C1 segment of cervical spinal cord (tissue), 14 donors: Measurements from ENCODE around the gene LGALS13.

Experiments used
- DNase-seq, 14 donors: peaks; one replicate each; lab custom pipeline; 2025; lab: John Stamatoyannopoulos, UW

LGALS13 gene, protein sequence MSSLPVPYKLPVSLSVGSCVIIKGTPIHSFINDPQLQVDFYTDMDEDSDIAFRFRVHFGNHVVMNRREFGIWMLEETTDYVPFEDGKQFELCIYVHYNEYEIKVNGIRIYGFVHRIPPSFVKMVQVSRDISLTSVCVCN

DNA sequence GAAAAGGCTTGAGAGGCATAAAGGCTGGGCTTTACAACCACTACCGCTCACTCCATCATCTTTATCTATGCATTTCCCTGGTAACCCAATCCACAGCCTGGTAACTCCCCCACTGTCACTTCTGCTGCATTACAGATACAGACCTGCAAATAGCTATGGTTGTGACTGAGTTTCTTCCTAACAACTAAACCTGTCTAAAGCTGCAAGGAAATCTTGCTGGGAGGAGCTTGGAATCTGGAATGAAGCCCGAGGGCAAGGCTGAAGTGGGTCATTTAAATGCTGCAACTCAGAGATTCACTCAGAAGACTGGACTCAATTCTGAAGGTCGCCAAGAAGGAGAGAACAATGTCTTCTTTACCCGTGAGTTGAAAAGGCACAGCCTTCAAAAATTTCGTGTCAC is at the start of gene LGALS13:
Gene LGALS13 (plus strand): TSS at position 301 of the 400 bp plus-strand sequence. CDS start 45 bp downstream, at position 346.
- no peak for DNase-seq

DNA sequence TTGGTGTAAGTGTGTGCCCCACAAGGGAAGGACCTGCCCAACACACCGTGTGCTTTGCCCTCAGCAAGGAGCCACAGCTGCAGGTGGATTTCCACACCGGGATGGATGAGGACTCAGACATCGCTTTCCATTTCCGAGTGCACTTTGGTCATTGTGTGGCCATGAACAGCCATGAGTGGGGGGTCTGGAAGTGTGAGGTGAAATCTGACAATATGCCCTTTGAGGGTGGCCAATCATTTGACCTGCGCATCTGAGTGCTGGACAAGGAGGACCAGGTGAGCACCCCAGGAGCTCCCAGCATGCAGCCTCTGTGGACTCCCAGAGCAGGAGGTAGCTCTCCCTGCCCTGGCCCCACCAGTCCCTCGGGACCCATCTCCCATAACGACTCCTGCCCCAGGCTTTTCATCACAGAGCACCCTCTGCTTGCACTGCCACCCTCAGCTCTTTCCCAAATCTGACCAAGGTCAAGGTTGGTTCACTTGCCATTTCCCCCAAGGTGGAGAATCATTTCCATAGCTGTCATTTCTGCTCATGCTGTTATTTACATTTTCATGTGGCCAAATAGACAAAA is 49.2 kb upstream of the LGALS13 start:
- no peak for DNase-seq

DNA sequence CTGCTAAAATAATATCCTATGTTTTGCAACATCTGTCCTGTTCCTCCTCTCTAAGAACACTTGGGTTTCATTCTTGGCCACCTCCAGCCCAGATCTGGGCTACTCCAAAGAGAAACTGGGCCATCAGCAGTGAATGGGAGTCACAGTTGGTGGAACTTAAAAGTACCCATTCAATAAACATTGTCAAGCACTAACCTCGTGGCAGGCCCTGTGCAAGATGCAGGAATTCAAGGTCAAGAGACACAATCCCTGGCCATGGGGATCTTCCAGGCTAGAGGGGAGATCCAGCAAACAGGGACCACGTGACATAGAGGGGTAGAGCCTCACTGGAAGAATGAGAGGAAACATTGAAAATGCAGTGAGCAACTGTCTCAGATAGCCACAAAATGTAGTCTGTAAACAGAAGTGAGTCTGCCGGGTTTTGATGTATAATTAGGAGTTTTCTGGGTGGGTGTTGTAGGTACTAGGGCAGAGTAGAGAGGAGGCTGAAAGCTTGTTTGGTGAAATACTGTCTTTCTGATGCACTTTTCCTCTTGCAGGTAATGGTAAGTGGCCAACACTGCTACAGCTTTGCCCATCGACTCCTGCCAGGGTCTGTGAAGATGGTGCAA is 47.5 kb upstream of the LGALS13 start:
- no peak for DNase-seq

DNA sequence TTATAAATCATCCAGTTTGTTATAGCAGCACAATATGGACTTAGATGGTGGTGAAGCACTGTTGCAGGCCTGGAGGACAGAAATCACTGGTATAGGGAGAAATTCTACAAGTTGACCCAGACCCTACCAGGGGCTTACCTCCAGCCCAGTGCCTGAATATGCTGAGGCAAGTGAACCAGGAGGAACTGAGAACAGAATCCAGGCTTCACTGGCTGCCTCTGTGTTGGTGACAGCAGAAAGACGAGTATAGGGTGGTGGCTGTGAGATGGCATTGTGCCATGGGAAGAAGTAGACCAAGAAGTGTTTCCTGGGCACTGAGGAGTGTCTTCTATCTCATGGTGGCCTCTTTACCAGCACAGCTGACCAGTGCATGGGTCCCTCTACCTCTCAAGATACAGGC is 46.4 kb upstream of the LGALS13 start:
- DNase-seq, result peak in 1 of 14 donors; percentile 10

DNA sequence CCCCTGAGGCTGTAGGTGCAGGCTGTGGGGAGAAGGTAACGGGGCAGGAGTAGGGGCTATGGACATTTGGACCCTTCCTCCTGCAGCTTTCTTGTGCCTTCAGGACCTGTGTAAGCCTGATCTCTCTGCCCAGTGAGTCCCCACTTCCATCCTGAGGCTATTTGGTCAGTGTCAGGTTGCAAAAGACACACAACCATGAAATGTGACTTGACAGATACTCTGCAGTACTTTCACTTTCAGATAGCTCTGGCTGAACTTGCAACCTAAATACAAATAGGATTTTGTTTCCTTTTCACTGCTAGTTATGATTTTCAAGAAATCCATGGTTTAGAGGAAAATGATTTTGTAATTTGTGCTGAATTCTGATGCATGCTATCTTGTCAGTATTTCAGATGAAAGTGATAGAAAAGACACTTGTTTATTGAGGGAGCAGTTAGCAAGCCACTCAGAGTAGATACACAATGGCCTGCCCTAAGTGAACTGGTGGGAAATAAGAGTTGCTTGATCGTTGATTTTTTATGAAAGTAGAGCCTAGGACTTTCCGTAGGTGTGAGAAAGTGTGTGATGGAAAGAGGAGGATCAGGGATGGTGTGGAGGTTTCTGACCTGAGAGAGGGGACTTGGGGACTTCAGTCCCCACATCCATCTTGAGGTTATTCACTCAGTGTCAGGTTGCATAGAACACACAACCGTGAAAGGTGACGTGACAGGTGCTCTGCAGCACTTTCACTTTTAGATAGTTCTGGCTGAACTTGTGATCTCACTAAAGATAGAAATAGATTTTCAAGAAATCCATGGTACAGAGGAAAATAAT is 44.3 kb upstream of the LGALS13 start:
- DNase-seq, result no peak

DNA sequence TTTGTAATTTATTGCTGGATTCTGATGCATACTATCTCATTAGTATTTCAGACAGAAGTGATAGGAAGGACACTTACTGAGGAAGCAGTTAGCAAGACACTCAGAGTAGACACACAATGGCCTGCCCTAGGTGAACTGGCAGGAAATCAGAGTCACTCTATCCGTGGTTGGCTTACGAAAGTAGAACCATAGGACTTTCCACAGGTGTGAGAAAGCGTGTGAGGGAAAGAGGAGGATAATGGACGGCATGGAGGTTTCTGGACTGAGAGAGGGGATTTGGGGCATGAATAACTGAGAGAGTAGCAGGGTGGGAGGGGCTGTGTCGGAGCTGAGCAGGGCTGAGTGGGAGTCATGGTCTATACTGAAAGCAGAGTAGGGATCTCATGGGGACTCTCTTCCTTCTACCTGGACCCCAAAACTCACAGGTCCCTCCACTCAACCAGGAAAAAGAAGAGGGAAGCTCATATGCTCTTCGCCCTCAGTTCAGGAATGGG is 43.7 kb upstream of the LGALS13 start:
- DNase-seq, result no peak

DNA sequence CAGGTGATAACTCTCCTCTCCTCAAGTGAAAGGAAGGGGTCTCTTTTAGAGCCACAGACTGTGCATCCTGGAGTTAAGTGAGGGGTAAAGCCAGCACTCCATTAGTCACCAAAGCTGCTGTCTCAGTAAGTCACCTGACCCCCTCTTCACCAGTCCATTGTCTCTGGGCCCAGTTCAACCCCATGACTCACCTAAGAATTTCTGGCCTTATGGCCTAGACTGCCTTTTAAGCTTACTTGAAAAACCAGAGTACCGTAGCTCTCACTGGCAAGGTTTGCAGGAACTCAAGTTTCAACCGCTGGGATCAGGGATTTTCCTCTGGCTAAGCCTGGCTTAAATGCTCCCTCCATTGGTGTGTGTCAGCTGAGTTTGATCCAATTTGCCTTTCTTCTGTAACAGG is 38.9 kb upstream of the LGALS13 start:
- no peak for DNase-seq

DNA sequence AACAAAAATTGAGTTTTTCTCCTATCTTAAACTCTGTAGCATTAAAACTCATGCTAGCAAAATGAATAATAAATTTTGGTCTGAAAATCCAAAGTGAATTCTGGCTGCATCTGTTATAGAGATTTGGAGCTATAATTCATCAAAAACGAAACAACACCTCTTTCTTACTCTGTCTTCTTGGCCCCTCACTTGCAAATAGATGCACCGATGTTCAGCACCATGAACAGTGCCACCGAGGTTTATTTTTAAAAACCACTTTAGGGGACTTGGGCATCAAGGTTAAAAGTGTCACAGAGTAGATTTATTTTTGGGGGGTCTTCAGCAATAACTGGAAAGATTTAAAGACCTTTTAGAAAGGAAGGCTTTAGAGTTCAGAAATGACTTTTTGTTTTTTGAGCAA is 36.3 kb upstream of the LGALS13 start:
- DNase-seq, result no peak

DNA sequence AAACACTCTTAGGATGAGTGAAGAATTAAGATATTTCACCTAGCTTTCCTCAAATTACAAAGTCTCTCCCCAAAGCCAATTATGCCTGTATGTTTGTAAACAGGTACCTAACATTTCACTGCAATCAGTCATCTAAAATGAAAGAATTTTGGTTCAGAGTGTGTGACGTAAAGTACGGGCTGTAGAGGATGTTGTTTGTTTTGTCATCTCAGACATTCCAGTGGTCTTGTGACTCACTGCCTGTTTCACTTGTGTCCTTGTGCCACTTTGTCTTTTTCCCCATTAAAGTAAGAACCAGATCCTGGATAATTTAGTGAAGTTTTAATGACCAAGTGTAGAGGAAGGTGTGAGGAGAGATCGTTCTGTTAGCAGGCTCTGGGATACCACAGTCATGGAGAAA is 33.7 kb upstream of the LGALS13 start:
- no peak for DNase-seq

DNA sequence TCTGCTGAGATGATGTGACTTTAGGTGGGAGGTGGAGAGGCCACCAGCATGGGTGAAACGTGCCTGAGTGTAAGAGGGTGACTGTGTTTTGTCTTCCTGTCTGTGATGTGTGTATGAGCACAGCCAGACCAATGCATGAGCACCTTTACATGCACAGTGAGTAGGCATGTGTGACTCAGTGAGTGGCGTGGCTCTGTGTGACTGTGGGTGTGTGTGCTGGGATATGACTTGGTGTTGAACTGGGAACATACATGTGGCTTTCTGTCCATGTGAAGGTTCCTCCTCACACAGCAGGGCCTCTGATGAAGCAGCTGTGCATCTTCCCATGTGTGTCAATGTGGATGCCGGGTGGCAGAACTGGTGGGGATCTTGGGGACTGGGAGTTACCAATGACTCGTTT is 19.9 kb upstream of the LGALS13 start:
- DNase-seq, result no peak

DNA sequence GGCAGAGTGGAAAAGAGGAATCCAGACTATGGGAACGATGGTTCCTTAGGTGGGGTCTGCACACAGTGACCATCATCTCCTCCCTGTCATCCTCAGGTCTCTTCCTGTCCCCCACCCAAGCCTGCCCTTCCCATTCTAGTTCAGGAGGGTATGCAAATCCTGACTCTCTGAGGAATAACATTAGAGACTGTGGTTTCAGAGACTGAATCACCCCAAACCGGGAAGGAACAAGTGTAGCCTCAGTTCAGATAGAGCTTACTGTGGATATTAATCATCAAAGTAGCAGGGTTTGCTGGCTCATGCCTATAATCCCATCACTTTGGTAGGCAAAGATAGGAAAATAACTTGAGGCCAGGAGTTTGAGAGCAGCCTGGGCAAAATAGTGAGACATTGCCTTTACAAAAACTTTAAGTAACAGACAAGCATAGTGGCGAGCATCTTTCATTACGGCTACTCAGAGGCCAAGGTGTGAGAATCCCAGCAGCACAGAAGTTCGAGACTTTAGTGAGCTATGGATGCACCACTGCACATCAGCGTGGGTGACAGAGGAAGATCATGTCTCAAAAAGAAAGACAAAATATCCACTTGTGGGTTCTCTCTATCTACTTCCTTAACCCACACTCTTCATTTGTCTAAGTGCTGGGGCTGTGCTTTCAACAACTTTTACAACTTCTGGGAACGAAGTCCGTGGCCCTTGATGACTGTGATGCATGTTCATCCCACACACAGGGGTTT is 19.3 kb upstream of the LGALS13 start:
- no peak for DNase-seq

DNA sequence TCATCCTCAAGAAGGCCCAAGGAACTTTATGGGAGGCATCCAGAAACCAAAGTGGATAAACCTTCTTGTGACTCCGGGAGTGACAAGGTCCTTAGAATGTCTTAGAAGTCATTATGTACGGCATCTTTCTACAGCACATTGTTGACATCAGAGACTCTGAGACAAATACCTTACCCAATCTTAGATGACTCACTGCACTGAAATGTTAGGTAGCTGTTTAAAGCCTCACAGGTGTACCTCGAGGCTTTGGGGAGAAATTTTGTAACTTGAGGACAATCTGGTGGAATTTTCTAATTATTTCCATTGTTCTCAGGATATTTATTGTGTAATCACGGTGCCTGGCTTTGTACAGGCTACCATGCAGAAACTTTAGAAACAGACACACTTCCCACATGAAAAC is 14.8 kb upstream of the LGALS13 start:
- DNase-seq, result no peak

DNA sequence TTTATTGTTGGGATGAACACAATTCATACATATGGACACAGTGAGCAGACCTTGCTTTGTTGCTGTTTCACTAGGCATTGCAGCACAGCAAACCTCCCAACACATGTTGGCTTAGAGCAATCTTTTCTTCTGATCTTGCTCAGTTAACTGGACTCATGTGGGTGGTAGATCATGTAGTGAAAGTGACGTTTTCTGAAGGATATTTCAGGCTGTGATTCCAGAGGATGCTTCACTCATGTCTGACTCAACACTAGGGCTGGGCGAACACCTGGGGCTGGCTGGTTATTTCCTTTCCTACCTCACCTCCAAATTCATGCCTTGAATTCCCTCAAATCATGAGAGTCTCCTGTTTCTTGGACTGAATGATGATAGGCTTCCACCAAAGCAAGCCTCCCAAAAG is 14.3 kb upstream of the LGALS13 start:
- DNase-seq, result no peak

DNA sequence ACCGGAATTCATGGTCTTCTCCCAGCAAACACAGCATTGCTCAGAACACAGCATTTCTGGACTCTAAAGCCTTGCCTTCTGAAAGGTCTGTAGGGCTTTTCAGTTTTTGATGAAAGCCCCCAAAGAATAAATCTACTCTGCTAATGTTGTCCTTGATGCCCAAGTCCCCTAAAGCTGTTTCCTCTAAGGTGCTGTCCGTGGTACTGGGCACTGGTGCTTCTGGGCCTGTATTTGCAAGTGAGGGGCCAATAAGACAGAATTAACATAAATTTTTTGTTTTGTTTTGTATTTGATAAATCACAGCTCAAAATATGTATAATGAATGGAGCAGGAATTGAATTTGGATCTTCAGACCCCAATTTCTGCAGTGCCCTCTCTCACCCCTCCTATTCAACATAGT is 12.1 kb upstream of the LGALS13 start:
- DNase-seq, result no peak

DNA sequence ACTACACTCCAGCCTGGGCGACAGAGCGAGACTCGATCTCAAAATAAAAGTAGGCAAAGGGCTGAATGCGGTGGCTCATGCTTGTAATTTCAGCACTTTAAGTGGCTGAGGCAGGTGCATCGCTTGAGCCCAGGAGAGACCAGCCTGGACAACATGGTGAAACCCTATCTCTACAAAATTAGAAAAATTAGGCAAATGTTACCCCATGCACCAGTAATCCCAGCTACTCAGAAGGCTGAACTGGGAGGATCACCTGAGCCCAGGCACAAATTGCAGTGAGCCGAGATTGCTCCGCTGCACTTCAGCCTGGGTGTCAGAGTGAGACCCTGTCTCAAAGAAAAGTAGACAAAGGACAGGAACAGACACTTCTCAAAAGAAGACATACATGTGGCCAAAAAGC is 9.9 kb upstream of the LGALS13 start:
- DNase-seq, result no peak

DNA sequence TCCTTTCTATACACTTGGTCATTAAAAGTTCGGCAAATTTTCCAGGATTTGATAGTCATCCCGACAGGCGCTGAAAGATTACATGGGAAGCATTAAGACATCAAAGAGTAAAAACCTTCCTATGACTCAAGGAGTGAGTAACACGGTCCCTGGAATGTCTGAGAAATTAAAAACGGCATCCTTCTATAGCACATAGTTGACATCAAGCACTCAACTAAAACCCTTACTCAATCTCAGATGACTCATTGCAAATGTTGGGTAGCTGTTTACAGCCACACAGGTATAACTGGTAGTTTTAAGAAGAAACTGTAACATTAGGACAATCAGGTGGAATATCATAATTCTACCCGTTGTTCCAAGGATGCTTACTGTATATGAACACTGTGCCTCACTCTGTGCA is 6.4 kb upstream of the LGALS13 start:
- no peak for DNase-seq

DNA sequence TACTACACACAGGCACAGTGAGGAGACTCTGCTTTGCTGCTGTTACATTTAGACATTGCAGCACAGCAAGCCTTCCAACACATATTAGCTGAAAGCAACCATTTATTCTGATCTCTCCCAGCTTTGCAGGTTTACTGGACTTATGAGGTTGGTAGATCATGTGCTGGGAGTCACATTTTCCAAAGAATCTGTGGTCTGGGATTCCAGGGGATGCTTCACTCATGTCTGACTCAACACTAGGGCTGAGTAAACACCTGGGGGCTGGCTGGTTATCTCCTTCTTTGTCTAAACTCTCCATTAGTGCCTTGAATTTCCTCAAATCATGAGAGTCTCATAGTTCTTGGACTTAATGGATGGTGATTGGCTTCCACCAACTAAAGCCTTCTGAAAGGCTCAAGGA is 5.4 kb upstream of the LGALS13 start:
- no peak for DNase-seq

DNA sequence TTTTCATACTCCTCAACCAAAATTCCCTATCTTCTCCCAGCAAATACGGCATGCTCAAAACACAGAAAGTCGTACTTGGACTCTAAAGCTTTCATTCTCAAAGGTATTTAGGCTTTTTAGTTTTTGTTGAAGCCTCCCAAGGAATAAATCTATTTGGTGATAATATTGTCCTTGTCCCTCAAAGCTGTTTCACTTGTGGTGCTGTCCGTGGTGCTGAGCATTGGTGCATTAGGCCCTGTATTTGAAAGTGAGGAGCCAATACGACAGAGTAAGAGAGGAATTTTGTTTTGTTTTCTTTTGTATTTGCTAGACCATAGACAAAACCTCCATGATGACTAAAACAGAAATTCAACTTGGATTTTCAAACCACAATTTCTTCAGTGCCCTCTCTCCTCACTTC is 3.2 kb upstream of the LGALS13 start:
- no peak for DNase-seq

DNA sequence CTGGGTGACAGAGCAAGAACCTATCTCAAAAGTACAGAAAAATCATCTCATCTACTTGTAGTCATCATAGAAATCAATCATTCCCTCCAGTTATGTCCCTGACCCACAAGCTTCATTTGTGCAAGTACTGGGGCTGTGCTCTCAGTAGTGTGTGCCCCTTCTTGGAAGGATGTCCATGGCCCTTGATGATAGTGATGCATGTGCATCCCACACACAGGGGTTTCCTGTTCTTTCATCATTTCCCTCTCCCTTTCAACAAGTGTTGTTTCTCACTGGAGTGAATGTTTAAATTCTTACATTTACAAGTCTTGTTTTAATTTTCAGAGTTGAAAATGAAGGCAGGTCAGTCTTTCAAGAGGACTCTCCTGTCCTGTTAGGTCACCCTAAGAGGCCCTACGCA is 1.5 kb downstream of the LGALS13 start:
- DNase-seq, result no peak

DNA sequence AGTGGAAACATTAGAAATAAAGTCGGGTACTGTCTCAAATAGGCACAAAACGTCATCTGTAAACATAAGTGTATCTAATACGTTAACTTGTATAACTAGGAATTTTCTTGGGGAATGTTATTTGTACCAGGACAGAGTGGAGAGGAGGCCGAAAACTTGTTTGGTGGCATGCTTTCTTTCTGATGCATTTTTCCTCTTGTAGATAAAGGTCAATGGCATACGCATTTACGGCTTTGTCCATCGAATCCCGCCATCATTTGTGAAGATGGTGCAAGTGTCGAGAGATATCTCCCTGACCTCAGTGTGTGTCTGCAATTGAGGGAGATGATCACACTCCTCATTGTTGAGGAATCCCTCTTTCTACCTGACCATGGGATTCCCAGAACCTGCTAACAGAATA is 4.7 kb downstream of the LGALS13 start:
- no peak for DNase-seq

DNA sequence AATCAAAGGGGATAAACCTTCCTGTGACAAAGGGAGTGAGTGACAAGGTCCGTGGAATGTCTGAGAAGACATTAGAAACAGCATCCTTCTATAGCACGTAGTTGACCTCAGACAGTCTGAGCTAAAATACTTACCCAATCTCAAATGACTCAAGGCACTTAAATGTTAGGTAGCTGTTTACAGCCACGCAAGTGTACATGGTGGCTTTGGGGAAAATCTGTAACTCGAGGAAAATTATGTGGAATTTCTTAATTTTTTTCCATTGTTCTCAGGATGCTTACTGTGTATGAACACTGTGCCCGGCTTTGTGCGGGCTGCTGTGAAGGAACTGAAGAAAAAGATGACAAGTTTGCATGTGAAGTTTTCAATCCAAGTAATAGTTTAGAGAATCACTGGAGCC is 5.2 kb downstream of the LGALS13 start:
- no peak for DNase-seq

DNA sequence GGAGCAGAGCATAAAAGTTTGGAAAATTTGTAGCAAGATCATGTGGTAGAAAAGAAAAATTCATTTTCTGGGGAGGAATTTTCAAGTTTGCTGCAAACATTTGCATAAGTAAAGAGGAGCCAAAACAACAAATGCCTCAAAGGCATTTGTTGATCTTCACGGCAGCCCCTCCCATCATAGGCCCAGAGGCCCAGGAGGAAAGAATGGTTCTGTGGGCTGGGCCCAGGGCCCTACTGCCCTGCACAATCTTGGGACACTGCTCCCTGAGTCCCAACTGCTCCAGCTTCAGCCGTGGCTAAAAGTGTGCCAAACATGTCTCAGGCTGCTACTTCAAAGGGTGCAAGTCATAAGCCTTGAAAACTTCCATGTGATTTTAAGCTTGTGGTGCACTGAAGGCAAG is 11.3 kb downstream of the LGALS13 start:
- DNase-seq, result no peak
